Ishikawa (cell line): Measurements from ENCODE around the gene STIMATE.

Experiments
- CEBPB ChIP-seq: IDR thresholded peaks from 2 replicates; pipeline ENCODE4 v1.6.1; 2012
- CREB1 ChIP-seq: IDR thresholded peaks from 2 replicates; pipeline ENCODE4 v1.6.1; 2012; ENCODE audit warnings: low read depth
- EGR1 ChIP-seq: IDR thresholded peaks from 2 replicates; pipeline ENCODE4 v1.6.1; 2012
- EP300 ChIP-seq: IDR thresholded peaks from 2 replicates; pipeline ENCODE4 v1.6.1; 2012; ENCODE audit warnings: borderline replicate concordance
- FOXM1 ChIP-seq: IDR thresholded peaks from 2 replicates; pipeline ENCODE4 v1.6.1; 2012; ENCODE audit warnings: low read depth, borderline replicate concordance
- NFIC ChIP-seq: IDR thresholded peaks from 2 replicates; pipeline ENCODE4 v1.6.1; 2012
- RAD21 ChIP-seq: IDR thresholded peaks from 2 replicates; pipeline ENCODE4 v1.6.1; 2012; ENCODE audit warnings: low read depth
- TAF1 ChIP-seq: IDR thresholded peaks from 2 replicates; pipeline ENCODE4 v1.6.1; 2012; ENCODE audit warnings: low read depth, mild to moderate bottlenecking
- TCF12 ChIP-seq: IDR thresholded peaks from 2 replicates; pipeline ENCODE4 v1.6.1; 2012; ENCODE audit warnings: low read depth
- TEAD4 ChIP-seq: IDR thresholded peaks from 2 replicates; pipeline ENCODE4 v1.6.1; 2012
- YY1 ChIP-seq: IDR thresholded peaks from 2 replicates; pipeline ENCODE4 v1.6.1; 2012; ENCODE audit warnings: low read depth
- ZBTB7A ChIP-seq: IDR thresholded peaks from 2 replicates; pipeline ENCODE4 v1.6.1; 2012; ENCODE audit warnings: low read depth
- TF ChIP-seq, protein P1 (sequence below): IDR thresholded peaks from 2 replicates; pipeline ENCODE4 v1.6.1; 2012
- TF ChIP-seq, protein P2 (sequence below): IDR thresholded peaks from 2 replicates; pipeline ENCODE4 v1.6.1; 2012
- TF ChIP-seq, protein P3 (sequence below): IDR thresholded peaks from 2 replicates; pipeline ENCODE4 v1.6.1; 2012; ENCODE audit warnings: low read depth, mild to moderate bottlenecking

The STIMATE gene

GRCh38 chr3:52892290-52892624, 5.1 kb downstream of the STIMATE start:
- TF ChIP-seq, protein P1, sequence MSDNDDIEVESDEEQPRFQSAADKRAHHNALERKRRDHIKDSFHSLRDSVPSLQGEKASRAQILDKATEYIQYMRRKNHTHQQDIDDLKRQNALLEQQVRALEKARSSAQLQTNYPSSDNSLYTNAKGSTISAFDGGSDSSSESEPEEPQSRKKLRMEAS = no peak
- TF ChIP-seq TAF1 (no peak), TEAD4 (no peak), EP300 (no peak), RAD21 (no peak), ZBTB7A (no peak), CREB1 (no peak), TCF12 (no peak), NFIC (no peak), EGR1 (no peak), CEBPB (no peak), FOXM1 (no peak)
- TF ChIP-seq, protein P2, sequence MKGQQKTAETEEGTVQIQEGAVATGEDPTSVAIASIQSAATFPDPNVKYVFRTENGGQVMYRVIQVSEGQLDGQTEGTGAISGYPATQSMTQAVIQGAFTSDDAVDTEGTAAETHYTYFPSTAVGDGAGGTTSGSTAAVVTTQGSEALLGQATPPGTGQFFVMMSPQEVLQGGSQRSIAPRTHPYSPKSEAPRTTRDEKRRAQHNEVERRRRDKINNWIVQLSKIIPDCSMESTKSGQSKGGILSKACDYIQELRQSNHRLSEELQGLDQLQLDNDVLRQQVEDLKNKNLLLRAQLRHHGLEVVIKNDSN = no peak
- TF ChIP-seq, protein P3, sequence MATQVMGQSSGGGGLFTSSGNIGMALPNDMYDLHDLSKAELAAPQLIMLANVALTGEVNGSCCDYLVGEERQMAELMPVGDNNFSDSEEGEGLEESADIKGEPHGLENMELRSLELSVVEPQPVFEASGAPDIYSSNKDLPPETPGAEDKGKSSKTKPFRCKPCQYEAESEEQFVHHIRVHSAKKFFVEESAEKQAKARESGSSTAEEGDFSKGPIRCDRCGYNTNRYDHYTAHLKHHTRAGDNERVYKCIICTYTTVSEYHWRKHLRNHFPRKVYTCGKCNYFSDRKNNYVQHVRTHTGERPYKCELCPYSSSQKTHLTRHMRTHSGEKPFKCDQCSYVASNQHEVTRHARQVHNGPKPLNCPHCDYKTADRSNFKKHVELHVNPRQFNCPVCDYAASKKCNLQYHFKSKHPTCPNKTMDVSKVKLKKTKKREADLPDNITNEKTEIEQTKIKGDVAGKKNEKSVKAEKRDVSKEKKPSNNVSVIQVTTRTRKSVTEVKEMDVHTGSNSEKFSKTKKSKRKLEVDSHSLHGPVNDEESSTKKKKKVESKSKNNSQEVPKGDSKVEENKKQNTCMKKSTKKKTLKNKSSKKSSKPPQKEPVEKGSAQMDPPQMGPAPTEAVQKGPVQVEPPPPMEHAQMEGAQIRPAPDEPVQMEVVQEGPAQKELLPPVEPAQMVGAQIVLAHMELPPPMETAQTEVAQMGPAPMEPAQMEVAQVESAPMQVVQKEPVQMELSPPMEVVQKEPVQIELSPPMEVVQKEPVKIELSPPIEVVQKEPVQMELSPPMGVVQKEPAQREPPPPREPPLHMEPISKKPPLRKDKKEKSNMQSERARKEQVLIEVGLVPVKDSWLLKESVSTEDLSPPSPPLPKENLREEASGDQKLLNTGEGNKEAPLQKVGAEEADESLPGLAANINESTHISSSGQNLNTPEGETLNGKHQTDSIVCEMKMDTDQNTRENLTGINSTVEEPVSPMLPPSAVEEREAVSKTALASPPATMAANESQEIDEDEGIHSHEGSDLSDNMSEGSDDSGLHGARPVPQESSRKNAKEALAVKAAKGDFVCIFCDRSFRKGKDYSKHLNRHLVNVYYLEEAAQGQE = no peak

- TF ChIP-seq FOXM1 (no peak), TEAD4 (no peak), ZBTB7A (no peak), RAD21 (no peak), TCF12 (no peak)
These were observed 5.7 kb downstream of the STIMATE start for GRCh38 chr3:52891615-52892081.

DNA sequence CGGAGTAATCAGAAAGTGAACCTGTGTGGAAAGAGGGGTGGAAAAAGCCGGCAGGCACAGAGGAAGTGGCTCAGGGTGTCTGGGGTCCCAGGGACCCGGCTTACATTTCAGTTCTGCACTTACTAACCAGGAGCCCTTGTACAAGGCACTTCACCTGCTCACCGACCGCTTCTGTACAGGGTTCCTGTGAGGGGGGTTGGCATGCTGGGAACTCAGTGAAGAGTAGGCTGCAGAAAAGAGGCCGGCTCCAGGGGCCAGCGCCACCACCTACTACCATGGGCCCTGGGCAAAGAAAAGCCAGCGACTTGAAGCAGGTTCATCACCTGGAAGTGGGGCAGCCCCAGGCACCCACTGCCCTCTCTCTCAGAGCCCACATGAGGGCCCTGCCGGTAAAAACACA, 6.2 kb downstream of the STIMATE start:
- no peak for TF ChIP-seq ZBTB7A
- TF ChIP-seq TAF1 = no peak
- no peak for TF ChIP-seq YY1
- TF ChIP-seq EP300 = no peak
- no peak for TF ChIP-seq RAD21
- no peak for TF ChIP-seq FOXM1
- no peak for TF ChIP-seq CREB1
- TF ChIP-seq EGR1 = no peak
- TF ChIP-seq, protein P1 = no peak
- TF ChIP-seq, protein P3 = no peak
- TF ChIP-seq, protein P2 = no peak
- no peak for TF ChIP-seq CEBPB
- no peak for TF ChIP-seq TEAD4
- no peak for TF ChIP-seq TCF12
- no peak for TF ChIP-seq NFIC

- TF ChIP-seq, protein P2 = no peak
- TF ChIP-seq YY1 = no peak
- TF ChIP-seq TAF1 = no peak
- TF ChIP-seq EP300 = no peak
- TF ChIP-seq ZBTB7A = no peak
- no peak for TF ChIP-seq EGR1
- TF ChIP-seq TCF12 = no peak
- no peak for TF ChIP-seq CEBPB
- no peak for TF ChIP-seq TEAD4
- TF ChIP-seq, protein P3 = no peak
These were observed 6.6 kb downstream of the STIMATE start for GRCh38 chr3:52890735-52891134.
